PC-3 (cell line): ENCODE results near the gene APCDD1L. TPM values are rescaled to one million over a fixed set of nuclear protein-coding genes. Genes with fewer than 3 reads are reported as not detected.

ENCODE experiments used
- ATAC-seq: fragments of 200-7000 bp; cut with Tn5 transposase; 2 replicates; pipeline ENCODE4 v1.9.1; 2020; ENCODE audit warnings: mild to moderate bottlenecking, moderate library complexity
- BruUV-seq: library from RNA; stranded (reverse); fragments of 400-500 nt; replicated peaks from 2 replicates; lab custom pipeline; 2021; lab: Mats Ljungman, UMichigan
- CTCF ChIA-PET: fragments of 300-600 bp; sonication (Branson Sonifier 250); formaldehyde crosslinking; loops from one replicate; lab custom pipeline; 2022; ENCODE audit warnings: antibody characterized with exemption; lab: Charles Lee
- POLR2A ChIA-PET: fragments of 300-600 bp; sonication (Branson Sonifier 250); formaldehyde crosslinking; loops from one replicate; lab custom pipeline; 2022; ENCODE audit warnings: antibody characterized with exemption; ENCODE audit not compliant: unreplicated experiment; lab: Charles Lee
- DNase-seq: peaks from one replicate; pipeline ENCODE4 v3.0.0-alpha.2; 2015
- H2AFZ ChIP-seq: fragments of 300-600 bp; sonication (generic); 2 replicates; pipeline ENCODE4 v1.6.0; 2016; ENCODE audit warnings: antibody characterized with exemption, low read length
- H3F3A ChIP-seq: fragments of 300-600 bp; sonication (generic); one replicate; pipeline ENCODE4 v1.6.0; 2017; ENCODE audit warnings: antibody characterized with exemption, low read length, control low read depth, mild to moderate bottlenecking; ENCODE audit not compliant: unreplicated experiment
- H3K27ac ChIP-seq: fragments of 300-600 bp; sonication (generic); 2 replicates; pipeline ENCODE4 v1.5.1; 2016; ENCODE audit warnings: mild to moderate bottlenecking, low read length
- H3K27me3 ChIP-seq: fragments of 300-600 bp; sonication (generic); 2 replicates; pipeline ENCODE4 v1.6.1; 2016; ENCODE audit warnings: low read length, mixed read lengths
- H3K36me3 ChIP-seq: fragments of 300-600 bp; sonication (generic); 2 replicates; pipeline ENCODE4 v1.6.1; 2016; ENCODE audit warnings: low read depth, mixed run types, low read length, mixed read lengths
- H3K4me1 ChIP-seq: fragments of 300-600 bp; sonication (generic); 2 replicates; pipeline ENCODE4 v1.5.1; 2016; ENCODE audit warnings: low read length; ENCODE audit not compliant: insufficient read depth
- H3K4me2 ChIP-seq: fragments of 300-600 bp; sonication (generic); 2 replicates; pipeline ENCODE4 v1.6.0; 2016; ENCODE audit warnings: low read length
- H3K4me3 ChIP-seq: fragments of 300-600 bp; sonication (generic); 2 replicates; pipeline ENCODE4 v1.5.1; 2016; ENCODE audit warnings: mild to moderate bottlenecking, low read length, mixed read lengths
- H3K79me2 ChIP-seq: fragments of 300-600 bp; sonication (generic); 2 replicates; pipeline ENCODE4 v1.6.1; 2017; ENCODE audit warnings: low read length, mixed read lengths
- H3K9ac ChIP-seq: fragments of 300-600 bp; sonication (generic); 2 replicates; pipeline ENCODE4 v1.6.0; 2016; ENCODE audit warnings: mild to moderate bottlenecking, low read length
- H3K9me2 ChIP-seq: fragments of 300-600 bp; sonication (generic); replicated peaks from 2 replicates; pipeline ENCODE4 v1.6.1; 2016; ENCODE audit warnings: mixed run types, low read length, mixed read lengths
- H3K9me3 ChIP-seq: fragments of 300-600 bp; sonication (generic); 2 replicates; pipeline ENCODE4 v1.6.1; 2016; ENCODE audit warnings: low read length, mixed read lengths
- H4K20me1 ChIP-seq: fragments of 300-600 bp; sonication (generic); 2 replicates; pipeline ENCODE4 v1.6.1; 2016; ENCODE audit warnings: low read length, mixed read lengths
- EZH2 ChIP-seq: fragments of 300-600 bp; sonication (generic); IDR thresholded peaks from one replicate; pipeline ENCODE4 v1.6.1; 2017; ENCODE audit warnings: antibody characterized with exemption, mild to moderate bottlenecking, low read length; ENCODE audit not compliant: unreplicated experiment
- EZH2phosphoT487 ChIP-seq: fragments of 300-600 bp; sonication (generic); IDR thresholded peaks from 2 replicates; pipeline ENCODE4 v1.6.1; 2018; ENCODE audit warnings: mild to moderate bottlenecking, antibody characterized with exemption, low read length, borderline replicate concordance
- intact Hi-C: fragments of 100-400 bp; cut with micrococcal nuclease; formaldehyde crosslinking; loops from 2 replicates; pipeline ENCODE4 v1.9.0; 2023
- total RNA-seq: library from RNA; depleted of rRNA; stranded (reverse); fragments of >200 nt; gene quantifications from 2 replicates; pipeline ENCODE4 v1.2.3, GENCODE V29; 2014
- TF ChIP-seq, protein P1 (sequence below): fragments of 300-600 bp; sonication (generic); conservative IDR thresholded peaks from 2 replicates; pipeline ENCODE4 v1.5.1; 2017; ENCODE audit warnings: antibody characterized with exemption, low read depth, mild to moderate bottlenecking, low read length

APCDD1L gene
- total RNA-seq, 1 experiment from 2014 or later: 2.0 TPM

DNA sequence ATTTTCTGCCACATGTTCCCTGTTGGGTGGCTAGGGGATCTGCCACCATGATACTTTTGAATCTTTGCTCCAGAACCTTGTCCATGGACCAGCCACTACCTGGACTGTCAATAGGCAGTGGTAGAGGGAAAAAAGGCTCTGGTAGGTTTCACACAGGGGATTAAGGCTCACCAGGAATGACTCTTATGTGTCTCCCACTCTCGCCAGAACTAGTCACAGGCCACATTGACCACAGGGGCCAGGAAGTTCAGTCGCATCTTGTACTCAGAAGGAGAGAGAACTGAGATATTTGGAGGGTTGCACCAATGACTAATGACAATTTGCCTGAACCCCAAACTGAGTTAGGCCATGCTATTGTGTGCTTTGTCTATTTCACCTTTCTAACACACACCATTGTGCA lies 23.6 kb upstream of the APCDD1L start:
- peak; percentile 76 for DNase-seq

DNA sequence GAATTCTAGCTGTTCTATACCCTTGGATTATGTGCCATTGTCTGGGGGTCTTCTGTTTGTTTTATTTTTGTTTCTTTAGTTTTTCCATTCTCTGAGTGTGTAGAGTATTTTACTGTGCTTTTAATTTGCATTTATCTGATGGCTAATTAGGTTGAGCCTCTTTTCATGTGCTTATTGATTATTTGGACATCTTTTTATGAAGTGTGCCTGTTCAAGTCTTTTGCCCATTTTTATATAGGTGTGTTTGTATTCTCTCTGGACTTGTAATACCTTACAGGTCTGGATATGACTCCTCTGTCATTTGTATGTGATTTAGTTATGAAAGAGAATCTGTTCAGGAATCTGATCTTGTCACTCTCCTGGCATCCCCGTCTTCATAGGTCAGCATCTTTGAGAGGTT lies 22.6 kb upstream of the APCDD1L start:
- Histone ChIP-seq H3K4me3 (no peak overlapping the region), H3K79me2 (no peaks in the 10 kb centered on the region), H3K27me3 (no peaks in the 10 kb centered on the region), H4K20me1 (no peaks in the 10 kb centered on the region), H3K27ac (no peak overlapping the region), H3K9ac (no peak overlapping the region), H3K9me2 (no peaks in the 10 kb centered on the region), H2AFZ (no peak overlapping the region), H3K9me3 (0 out of 2 replicates have a peak, but pooled peaks cover under 1% of the 10 kb centered on the region), H3K4me2 (no peak overlapping the region), H3K36me3 (no peaks in the 10 kb centered on the region), H3F3A (no peaks in the 10 kb centered on the region), H3K4me1 (peaks cover 24% of the 10 kb centered on the region)
- intact Hi-C loops: no loop called here
- no peak for ATAC-seq
- no peak for DNase-seq
- POLR2A ChIA-PET: no interaction called here
- TF ChIP-seq EZH2phosphoT487 (no peak), EZH2 (no peak)
- TF ChIP-seq, protein P1, sequence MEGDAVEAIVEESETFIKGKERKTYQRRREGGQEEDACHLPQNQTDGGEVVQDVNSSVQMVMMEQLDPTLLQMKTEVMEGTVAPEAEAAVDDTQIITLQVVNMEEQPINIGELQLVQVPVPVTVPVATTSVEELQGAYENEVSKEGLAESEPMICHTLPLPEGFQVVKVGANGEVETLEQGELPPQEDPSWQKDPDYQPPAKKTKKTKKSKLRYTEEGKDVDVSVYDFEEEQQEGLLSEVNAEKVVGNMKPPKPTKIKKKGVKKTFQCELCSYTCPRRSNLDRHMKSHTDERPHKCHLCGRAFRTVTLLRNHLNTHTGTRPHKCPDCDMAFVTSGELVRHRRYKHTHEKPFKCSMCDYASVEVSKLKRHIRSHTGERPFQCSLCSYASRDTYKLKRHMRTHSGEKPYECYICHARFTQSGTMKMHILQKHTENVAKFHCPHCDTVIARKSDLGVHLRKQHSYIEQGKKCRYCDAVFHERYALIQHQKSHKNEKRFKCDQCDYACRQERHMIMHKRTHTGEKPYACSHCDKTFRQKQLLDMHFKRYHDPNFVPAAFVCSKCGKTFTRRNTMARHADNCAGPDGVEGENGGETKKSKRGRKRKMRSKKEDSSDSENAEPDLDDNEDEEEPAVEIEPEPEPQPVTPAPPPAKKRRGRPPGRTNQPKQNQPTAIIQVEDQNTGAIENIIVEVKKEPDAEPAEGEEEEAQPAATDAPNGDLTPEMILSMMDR: no peak
- no TSS peak for BruUV-seq
- CTCF ChIA-PET: interaction anchor here (0.7 kb wide), 1 partner anchor 182 kb away, joined by 5 read pairs; no protein-coding TSS in a partner anchor

More for the DNA sequence above, 23.6 kb upstream of the APCDD1L start:
- ChIA-PET POLR2A (no interaction called here), CTCF (no interaction called here)
- peak overlapping the region; percentile 55 for H3K27ac ChIP-seq
- H3K4me3 ChIP-seq: no peak overlapping the region
- no TSS peak for BruUV-seq
- TF ChIP-seq, protein P1: no peak
- TF ChIP-seq EZH2phosphoT487: no peak
- no peak for TF ChIP-seq EZH2
- H3K4me2 ChIP-seq: no peak overlapping the region
- no peaks in the 10 kb centered on the region for H3K9me3 ChIP-seq
- no peaks in the 10 kb centered on the region for H3K36me3 ChIP-seq
- H3K27me3 ChIP-seq: no peaks in the 10 kb centered on the region
- H3K9ac ChIP-seq: no peak overlapping the region; the same call in 1 of the 2 replicates
- H3K79me2 ChIP-seq: no peaks in the 10 kb centered on the region
- no peaks in the 10 kb centered on the region for H4K20me1 ChIP-seq
- H3K4me1 ChIP-seq: peaks cover 33% of the 10 kb centered on the region
- no peaks in the 10 kb centered on the region for H3F3A ChIP-seq
- no peaks in the 10 kb centered on the region for H3K9me2 ChIP-seq
- H2AFZ ChIP-seq: no peak overlapping the region
- no peak for ATAC-seq
- intact Hi-C loops: no loop called here

DNA sequence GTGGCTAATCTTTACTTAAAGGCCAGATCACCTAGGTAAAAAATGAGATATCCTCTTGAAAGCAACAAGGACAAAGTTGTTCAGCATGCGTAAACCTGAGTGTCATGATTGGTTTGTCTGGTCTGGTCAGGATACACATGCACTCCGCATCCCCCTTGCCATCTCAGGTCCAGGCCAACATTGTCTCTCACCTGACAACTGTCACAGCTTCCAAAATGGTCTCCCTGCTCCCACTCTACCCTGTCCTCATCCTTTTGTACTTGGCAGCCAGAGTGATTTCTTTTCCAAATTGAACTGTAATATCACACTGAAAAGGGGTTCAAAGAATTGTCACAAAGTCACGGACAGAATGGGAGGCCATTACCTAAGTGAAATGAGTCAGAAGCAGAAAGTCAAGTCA lies 21.1 kb upstream of the APCDD1L start:
- peaks cover 6% of the 10 kb centered on the region; the same call in 1 of the 2 replicates for H3K36me3 ChIP-seq
- H2AFZ ChIP-seq: no peak overlapping the region
- H3K4me1 ChIP-seq: peaks cover 12% of the 10 kb centered on the region
- no peaks in the 10 kb centered on the region for H3K9me2 ChIP-seq
- H3K9ac ChIP-seq: no peak overlapping the region
- no peak overlapping the region for H3K4me3 ChIP-seq
- intact Hi-C loops: no loop called here
- ATAC-seq (no peak), DNase-seq (no peak)
- ChIA-PET CTCF (no interaction called here), POLR2A (no interaction called here)
- H3K79me2 ChIP-seq: no peaks in the 10 kb centered on the region
- no peak overlapping the region for H3K4me2 ChIP-seq
- no peak overlapping the region for H3K27ac ChIP-seq
- peaks cover 16% of the 10 kb centered on the region for H3K9me3 ChIP-seq
- no TSS peak for BruUV-seq
- H3F3A ChIP-seq: no peaks in the 10 kb centered on the region
- H3K27me3 ChIP-seq: no peaks in the 10 kb centered on the region
- H4K20me1 ChIP-seq: no peaks in the 10 kb centered on the region
- TF ChIP-seq EZH2 (no peak), EZH2phosphoT487 (no peak)
- TF ChIP-seq, protein P1: no peak
